A549 (cell line): Measurements from ENCODE around the gene ZNF532. TPM values are rescaled to one million over a fixed set of nuclear protein-coding genes. Genes with fewer than 3 reads are reported as not detected.

Source experiments
- ATAC-seq, 2 experiments: fragments of 200-7000 bp in 1 of 2; fragments of >200 bp in 1 of 2; cut with Nextera tagmentation in 1 of 2; cut with Tn5 transposase in 1 of 2; 3 replicates each; pipeline versions ENCODE4 v1.8.0 to v1.9.1; 2018 to 2020; ENCODE audit warnings: mild to moderate bottlenecking in 1 of 2, moderate library complexity in 1 of 2
- CTCF ChIA-PET: fragments of 300-600 bp; sonication (Branson Sonifier 250); formaldehyde crosslinking; extraction: SDS; loops from one replicate; lab custom pipeline; 2021; ENCODE audit warnings: antibody characterized with exemption, inconsistent platforms; lab: Yijun Ruan, JAX
- POLR2A ChIA-PET: fragments of 350-600 bp; formaldehyde crosslinking; extraction: SDS; loops from one replicate; lab custom pipeline; 2021; ENCODE audit warnings: antibody characterized with exemption, inconsistent platforms; lab: Yijun Ruan, JAX
- DNase-seq, 2 experiments: peaks; one replicate each; pipeline versions ENCODE4 v3.0.0 to v3.0.0-alpha.2; 2011 to 2016; ENCODE audit warnings: low read depth in 1 of 2, low spot score in 1 of 2
- FAIRE-seq: peaks from 2 replicates; lab custom pipeline; 2011; peaks lifted over from hg19 to GRCh38; lab: Jason Lieb, UNC
- H3K27ac ChIP-seq, 2 experiments: fragments of >200 bp; sonication (Bioruptor Twin); formaldehyde crosslinking; 3 replicates each; pipeline ENCODE4 v1.5.1; 2016 to 2017
- H3K4me1 ChIP-seq: fragments of >200 bp; sonication (Bioruptor Twin); formaldehyde crosslinking; 3 replicates; pipeline ENCODE4 v1.6.1; 2016
- H3K4me2 ChIP-seq: fragments of >200 bp; sonication (Bioruptor Twin); formaldehyde crosslinking; 3 replicates; pipeline ENCODE4 v1.6.1; 2016
- H3K4me3 ChIP-seq: fragments of >200 bp; sonication (Bioruptor Twin); formaldehyde crosslinking; 3 replicates; pipeline ENCODE4 v1.5.1; 2016
- H3K9me3 ChIP-seq: fragments of >200 bp; sonication (Bioruptor Twin); formaldehyde crosslinking; 3 replicates; pipeline ENCODE4 v1.6.1; 2016
- CBX8 ChIP-seq: fragments of 200-600 bp; sonication (generic); IDR thresholded peaks from 2 replicates; pipeline ENCODE4 v1.6.1; 2016
- CHD2 ChIP-seq: fragments of 150-350 bp; IDR thresholded peaks from 2 replicates; pipeline ENCODE4 v1.6.1; 2014; ENCODE audit warnings: low read length; ENCODE audit not compliant: partially characterized antibody
- CHD4 ChIP-seq: fragments of 200-600 bp; sonication (generic); IDR thresholded peaks from 2 replicates; pipeline ENCODE4 v1.6.1; 2016; ENCODE audit warnings: antibody characterized with exemption, mild to moderate bottlenecking, borderline replicate concordance
- EHMT2 ChIP-seq: fragments of 200-600 bp; sonication (generic); IDR thresholded peaks from 2 replicates; pipeline ENCODE4 v1.6.1; 2016; ENCODE audit warnings: antibody characterized with exemption, low read depth, mild to moderate bottlenecking, moderate library complexity
- ESRRA ChIP-seq: fragments of 150-350 bp; IDR thresholded peaks from 2 replicates; pipeline ENCODE4 v1.6.1; 2014; ENCODE audit warnings: mild to moderate bottlenecking, low read length, borderline replicate concordance
- FOXS1 ChIP-seq: fragments of 250-450 bp; sonication (Bioruptor Pico); IDR thresholded peaks from 2 replicates; pipeline ENCODE4 v1.5.0; 2020; ENCODE audit warnings: mild to moderate bottlenecking, moderate library complexity
- HDAC2 ChIP-seq: fragments of 200-600 bp; sonication (generic); IDR thresholded peaks from 2 replicates; pipeline ENCODE4 v1.6.1; 2016
- HOXB13 ChIP-seq: fragments of 250-450 bp; sonication (Bioruptor Pico); IDR thresholded peaks from 2 replicates; pipeline ENCODE4 v1.5.0; 2020; ENCODE audit warnings: low read depth, mild to moderate bottlenecking, moderate library complexity
- KDM1A ChIP-seq: fragments of 200-600 bp; sonication (generic); IDR thresholded peaks from 2 replicates; pipeline ENCODE4 v1.6.1; 2016; ENCODE audit warnings: low read depth, mild to moderate bottlenecking
- MAX ChIP-seq: IDR thresholded peaks from 2 replicates; pipeline ENCODE4 v1.6.1; 2012
- NFE2L2 ChIP-seq: fragments of 150-350 bp; conservative IDR thresholded peaks from 2 replicates; pipeline ENCODE4 v1.6.1; 2014; ENCODE audit warnings: low read length
- NPAS2 ChIP-seq: fragments of 250-450 bp; sonication (Bioruptor Pico); IDR thresholded peaks from 2 replicates; pipeline ENCODE4 v1.8.0; 2022; ENCODE audit warnings: mild to moderate bottlenecking, moderate library complexity, borderline replicate concordance
- NR3C1 ChIP-seq: fragments of >200 bp; sonication (Bioruptor Twin); formaldehyde crosslinking; IDR thresholded peaks from 3 replicates; pipeline ENCODE4 v1.6.1; 2017
- PBX3 ChIP-seq: IDR thresholded peaks from 2 replicates; pipeline ENCODE4 v1.6.1; 2012
- PHF8 ChIP-seq: fragments of 200-600 bp; sonication (generic); IDR thresholded peaks from 2 replicates; pipeline ENCODE4 v1.6.1; 2016; ENCODE audit warnings: low read depth, mild to moderate bottlenecking, antibody characterized with exemption, moderate library complexity, borderline replicate concordance
- POLR2A ChIP-seq: IDR thresholded peaks from 2 replicates; pipeline ENCODE4 v1.6.1; 2012; ENCODE audit warnings: mild to moderate bottlenecking, low read length
- RAD21 ChIP-seq, 2 experiments: fragments of >200 bp in 1 of 2; sonication (Bioruptor Twin) in 1 of 2; formaldehyde crosslinking in 1 of 2; IDR thresholded peaks in 1 of 2; conservative IDR thresholded peaks in 1 of 2; 2 replicates in 1 of 2; 3 replicates in 1 of 2; pipeline ENCODE4 v1.6.1; 2012 to 2018; ENCODE audit warnings: inconsistent platforms in 1 of 2
- RARB ChIP-seq: fragments of 250-450 bp; sonication (Bioruptor Pico); IDR thresholded peaks from 2 replicates; pipeline ENCODE4 v1.8.0; 2021; ENCODE audit warnings: mild to moderate bottlenecking, moderate library complexity
- RCOR1 ChIP-seq: fragments of 150-350 bp; IDR thresholded peaks from 2 replicates; pipeline ENCODE4 v1.6.1; 2014; ENCODE audit warnings: antibody characterized with exemption, low read length, low read depth
- RFX5 ChIP-seq: fragments of 450-650 bp; IDR thresholded peaks from 2 replicates; pipeline ENCODE4 v1.7.1; 2014; ENCODE audit warnings: antibody characterized with exemption, mild to moderate bottlenecking, moderate library complexity
- SMC3 ChIP-seq: fragments of >200 bp; sonication (Bioruptor Twin); formaldehyde crosslinking; IDR thresholded peaks from 3 replicates; pipeline ENCODE4 v1.6.1; 2018; ENCODE audit warnings: inconsistent platforms
- TP53 ChIP-seq: fragments of 250-450 bp; sonication (Bioruptor Pico); IDR thresholded peaks from 2 replicates; pipeline ENCODE4 v1.5.0; 2021; ENCODE audit warnings: mild to moderate bottlenecking, moderate library complexity
- ZC3H11A ChIP-seq: fragments of 450-650 bp; IDR thresholded peaks from 2 replicates; pipeline ENCODE4 v1.6.1; 2014; ENCODE audit warnings: antibody characterized with exemption, mild to moderate bottlenecking
- ZFP36 ChIP-seq: fragments of 450-650 bp; IDR thresholded peaks from 2 replicates; pipeline ENCODE4 v1.6.1; 2014; ENCODE audit warnings: borderline replicate concordance; ENCODE audit not compliant: partially characterized antibody
- ZNF302 ChIP-seq: fragments of 250-450 bp; sonication (Bioruptor Pico); IDR thresholded peaks from 2 replicates; pipeline ENCODE4 v1.9.0; 2021; ENCODE audit warnings: inconsistent platforms, mild to moderate bottlenecking, moderate library complexity
- whole genome bisulfite sequencing: methylation state at CpG from one replicate; pipeline ENCODE4 v1.1.6; 2017; ENCODE audit errors: missing lambda C conversion rate; 5-methylcytosine and 5-hydroxymethylcytosine counted together
- polyA plus RNA-seq, 4 experiments: library from polyadenylated mRNA; depleted of rRNA in 3 of 4; stranded (reverse); fragments of >200 nt; fragmentation: RNase III in 1 of 4; extraction: RNeasy Plus Mini Kit Qiagen cat#74134 plus additional on column Dnase treatment in 1 of 4; gene quantifications; 2 replicates in 3 of 4; 3 replicates in 1 of 4; pipeline ENCODE4 v1.2.3, GENCODE V29; 2011 to 2017
- TF ChIP-seq, protein P1 (sequence below): fragments of >200 bp; sonication (Bioruptor Twin); formaldehyde crosslinking; IDR thresholded peaks from 3 replicates; pipeline ENCODE4 v1.6.1; 2016
- TF ChIP-seq, protein P2 (sequence below): fragments of >200 bp; sonication (Bioruptor Twin); formaldehyde crosslinking; IDR thresholded peaks from 2 replicates; pipeline ENCODE4 v1.6.1; 2016
- TF ChIP-seq, protein P3 (sequence below): fragments of 250-450 bp; sonication (Bioruptor Pico); IDR thresholded peaks from 2 replicates; pipeline ENCODE4 v1.5.0; 2020; ENCODE audit warnings: low read depth, mild to moderate bottlenecking, moderate library complexity
- TF ChIP-seq, protein P4 (sequence below): fragments of 200-600 bp; sonication (generic); IDR thresholded peaks from 2 replicates; pipeline ENCODE4 v1.6.1; 2016; ENCODE audit warnings: antibody characterized with exemption, mild to moderate bottlenecking, moderate library complexity

ZNF532 gene
- polyA plus RNA-seq, 2 of the 4 experiments (the other 2 are of a cell fraction), result 26.8 to 64.6 TPM

DNA sequence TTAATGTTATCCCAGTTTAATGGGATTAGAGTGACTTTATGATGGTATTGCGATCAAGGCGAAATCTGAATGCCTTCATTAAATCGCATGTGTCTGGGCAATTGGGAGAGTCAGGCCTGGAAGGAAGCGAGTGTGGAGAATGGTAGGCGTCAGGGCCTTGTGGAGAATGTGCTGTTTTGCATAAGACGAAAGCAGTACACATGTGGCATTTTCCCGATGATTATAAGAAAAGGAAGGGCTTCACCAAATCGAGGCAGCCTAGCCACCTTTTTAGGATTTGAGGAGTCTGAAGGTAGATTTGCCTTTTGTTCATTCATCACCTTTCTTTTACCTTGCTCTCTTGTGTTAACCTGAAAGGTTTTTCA, 1.0 kb downstream of the ZNF532 start:
- peaks cover 41% of the 10 kb centered on the region for H3K4me1 ChIP-seq
- peak overlapping the region in 1 of 2 experiments; percentile 99; a peak in 3 of 6 replicates for H3K27ac ChIP-seq
- DNase-seq (no peak), FAIRE-seq (no peak), ATAC-seq (no peak)
- H3K4me3 ChIP-seq, result no peak overlapping the region
- 93% methylated on average over 8 of the region's 8 CpGs for WGBS
- CTCF ChIA-PET, result interaction anchor here (1.5 kb wide), 1 partner anchor 14 kb away, joined by 6 read pairs; no protein-coding TSS in a partner anchor
- POLR2A ChIA-PET, result interaction anchor here (2.6 kb wide), 1 partner anchor 81 kb away, joined by 14 read pairs; no protein-coding TSS in a partner anchor
- peak overlapping the region; percentile 84 for H3K4me2 ChIP-seq
- H3K9me3 ChIP-seq, result no peaks in the 10 kb centered on the region
- TF ChIP-seq NFE2L2, result no peak
- TF ChIP-seq CBX8, result no peak
- TF ChIP-seq KDM1A, result no peak
- no peak for TF ChIP-seq FOXS1 (CRISPR knock-in tag)
- no peak for TF ChIP-seq POLR2A
- no peak for TF ChIP-seq ZC3H11A
- TF ChIP-seq RCOR1, result no peak
- TF ChIP-seq HDAC2, result no peak
- TF ChIP-seq, protein P1, sequence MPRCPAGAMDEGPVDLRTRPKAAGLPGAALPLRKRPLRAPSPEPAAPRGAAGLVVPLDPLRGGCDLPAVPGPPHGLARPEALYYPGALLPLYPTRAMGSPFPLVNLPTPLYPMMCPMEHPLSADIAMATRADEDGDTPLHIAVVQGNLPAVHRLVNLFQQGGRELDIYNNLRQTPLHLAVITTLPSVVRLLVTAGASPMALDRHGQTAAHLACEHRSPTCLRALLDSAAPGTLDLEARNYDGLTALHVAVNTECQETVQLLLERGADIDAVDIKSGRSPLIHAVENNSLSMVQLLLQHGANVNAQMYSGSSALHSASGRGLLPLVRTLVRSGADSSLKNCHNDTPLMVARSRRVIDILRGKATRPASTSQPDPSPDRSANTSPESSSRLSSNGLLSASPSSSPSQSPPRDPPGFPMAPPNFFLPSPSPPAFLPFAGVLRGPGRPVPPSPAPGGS, result no peak
- TF ChIP-seq NR3C1, result no peak
- TF ChIP-seq PBX3, result no peak
- TF ChIP-seq, protein P2, sequence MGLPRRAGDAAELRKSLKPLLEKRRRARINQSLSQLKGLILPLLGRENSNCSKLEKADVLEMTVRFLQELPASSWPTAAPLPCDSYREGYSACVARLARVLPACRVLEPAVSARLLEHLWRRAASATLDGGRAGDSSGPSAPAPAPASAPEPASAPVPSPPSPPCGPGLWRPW, result no peak
- no peak for TF ChIP-seq HOXB13 (CRISPR knock-in tag)
- TF ChIP-seq NPAS2, result no peak

DNA sequence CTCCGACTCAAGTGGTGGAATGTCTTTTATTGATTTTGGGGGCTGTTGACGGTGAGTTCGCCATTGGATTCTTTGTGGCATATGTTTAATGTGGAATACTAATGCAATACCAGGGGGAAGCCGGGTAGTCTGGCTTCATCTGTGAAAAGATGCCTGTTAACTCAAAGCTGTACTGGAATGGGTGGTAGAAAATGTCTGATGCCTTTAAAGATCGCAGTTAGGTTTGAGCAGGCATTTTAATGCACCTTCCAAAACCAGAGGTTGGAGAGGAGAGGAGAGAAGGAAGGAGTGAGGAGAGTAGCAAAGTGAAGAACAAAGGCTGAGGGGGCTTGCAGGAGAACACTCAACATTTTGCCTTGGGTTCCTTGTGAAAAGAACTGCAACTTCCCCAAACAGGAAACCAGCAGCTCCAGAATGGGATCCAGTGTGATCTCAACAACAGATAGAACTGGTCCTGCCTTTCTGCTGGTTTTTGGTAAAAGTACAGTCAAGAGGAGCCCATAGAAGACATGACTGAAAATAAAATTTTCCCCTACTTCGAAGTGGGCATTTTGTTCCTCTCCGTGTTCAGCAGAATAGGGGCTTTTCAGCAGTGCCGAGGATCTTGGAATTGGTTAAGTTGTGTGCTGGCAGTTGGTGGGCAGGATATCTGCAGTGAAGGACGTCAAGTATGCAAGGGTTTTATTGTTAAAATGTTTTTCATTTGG, 1.5 kb downstream of the ZNF532 start:
- WGBS, result 94% methylated on average over 9 of the region's 9 CpGs
- peak overlapping the region in 1 of 2 experiments; percentile 99; a peak in 3 of 6 replicates for H3K27ac ChIP-seq
- ChIA-PET POLR2A (interaction anchor here (0.7 kb wide), 1 partner anchor 81 kb away, joined by 4 read pairs; no protein-coding TSS in a partner anchor), CTCF (interaction anchor here (0.7 to 1.4 kb wide), 2 partner anchors 85 to 204 kb away, joined by 3 to 8 read pairs; no protein-coding TSS in a partner anchor)
- ATAC-seq (no peak), DNase-seq (no peak), FAIRE-seq (no peak)
- H3K4me1 ChIP-seq, result peaks cover 37% of the 10 kb centered on the region
- TF ChIP-seq CHD4 (no peak), ZNF302 (CRISPR knock-in tag) (no peak), CHD2 (no peak), PHF8 (no peak), NR3C1 (no peak), RAD21 (conservative IDR thresholded peaks at IDR 0.05 in 1 of 2, IDR thresholded peaks at IDR 0.05 in 1 of 2) (no peak), TP53 (CRISPR knock-in tag) (no peak), EHMT2 (no peak), SMC3 (no peak), MAX (no peak), ESRRA (no peak), RFX5 (no peak), ZFP36 (no peak), RARB (no peak), NPAS2 (no peak)
- TF ChIP-seq, protein P3, sequence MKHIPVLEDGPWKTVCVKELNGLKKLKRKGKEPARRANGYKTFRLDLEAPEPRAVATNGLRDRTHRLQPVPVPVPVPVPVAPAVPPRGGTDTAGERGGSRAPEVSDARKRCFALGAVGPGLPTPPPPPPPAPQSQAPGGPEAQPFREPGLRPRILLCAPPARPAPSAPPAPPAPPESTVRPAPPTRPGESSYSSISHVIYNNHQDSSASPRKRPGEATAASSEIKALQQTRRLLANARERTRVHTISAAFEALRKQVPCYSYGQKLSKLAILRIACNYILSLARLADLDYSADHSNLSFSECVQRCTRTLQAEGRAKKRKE (CRISPR knock-in tag), result no peak
- TF ChIP-seq, protein P4, sequence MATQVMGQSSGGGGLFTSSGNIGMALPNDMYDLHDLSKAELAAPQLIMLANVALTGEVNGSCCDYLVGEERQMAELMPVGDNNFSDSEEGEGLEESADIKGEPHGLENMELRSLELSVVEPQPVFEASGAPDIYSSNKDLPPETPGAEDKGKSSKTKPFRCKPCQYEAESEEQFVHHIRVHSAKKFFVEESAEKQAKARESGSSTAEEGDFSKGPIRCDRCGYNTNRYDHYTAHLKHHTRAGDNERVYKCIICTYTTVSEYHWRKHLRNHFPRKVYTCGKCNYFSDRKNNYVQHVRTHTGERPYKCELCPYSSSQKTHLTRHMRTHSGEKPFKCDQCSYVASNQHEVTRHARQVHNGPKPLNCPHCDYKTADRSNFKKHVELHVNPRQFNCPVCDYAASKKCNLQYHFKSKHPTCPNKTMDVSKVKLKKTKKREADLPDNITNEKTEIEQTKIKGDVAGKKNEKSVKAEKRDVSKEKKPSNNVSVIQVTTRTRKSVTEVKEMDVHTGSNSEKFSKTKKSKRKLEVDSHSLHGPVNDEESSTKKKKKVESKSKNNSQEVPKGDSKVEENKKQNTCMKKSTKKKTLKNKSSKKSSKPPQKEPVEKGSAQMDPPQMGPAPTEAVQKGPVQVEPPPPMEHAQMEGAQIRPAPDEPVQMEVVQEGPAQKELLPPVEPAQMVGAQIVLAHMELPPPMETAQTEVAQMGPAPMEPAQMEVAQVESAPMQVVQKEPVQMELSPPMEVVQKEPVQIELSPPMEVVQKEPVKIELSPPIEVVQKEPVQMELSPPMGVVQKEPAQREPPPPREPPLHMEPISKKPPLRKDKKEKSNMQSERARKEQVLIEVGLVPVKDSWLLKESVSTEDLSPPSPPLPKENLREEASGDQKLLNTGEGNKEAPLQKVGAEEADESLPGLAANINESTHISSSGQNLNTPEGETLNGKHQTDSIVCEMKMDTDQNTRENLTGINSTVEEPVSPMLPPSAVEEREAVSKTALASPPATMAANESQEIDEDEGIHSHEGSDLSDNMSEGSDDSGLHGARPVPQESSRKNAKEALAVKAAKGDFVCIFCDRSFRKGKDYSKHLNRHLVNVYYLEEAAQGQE, result no peak
- H3K4me2 ChIP-seq, result peak overlapping the region; percentile 84; the same call in 2 of the 3 replicates
- H3K9me3 ChIP-seq, result no peaks in the 10 kb centered on the region
- H3K4me3 ChIP-seq, result no peak overlapping the region
